HG02870 (cell line): ENCODE data around the gene BCO2.
A peak's percentile ranks its signal among the peaks of the same experiment; 100 is the strongest.

Experiments used
- ATAC-seq: cut with Tn5 transposase; IDR thresholded peaks from one replicate; pipeline ENCODE4 v1.9.1; 2021; ENCODE audit warnings: mild to moderate bottlenecking, moderate library complexity; ENCODE audit not compliant: unreplicated experiment

Gene BCO2

GRCh38 chr11:112212710-112213109 is 37.4 kb downstream of the BCO2 start:
- no peak for ATAC-seq

- no peak for ATAC-seq
These were observed 38.4 kb downstream of the BCO2 start for GRCh38 chr11:112213753-112214152.

- no peak for ATAC-seq
These were observed 40.3 kb downstream of the BCO2 start for GRCh38 chr11:112215621-112216020.

GRCh38 chr11:112216561-112217105 is 41.3 kb downstream of the BCO2 start:
- ATAC-seq = no peak

GRCh38 chr11:112219476-112220232 is 44.3 kb downstream of the BCO2 start:
- ATAC-seq = peak; percentile 91

GRCh38 chr11:112221274-112221835 is 46.0 kb downstream of the BCO2 start:
- no peak for ATAC-seq

- no peak for ATAC-seq
These were observed 47.0 kb downstream of the BCO2 start for GRCh38 chr11:112222303-112222702.

GRCh38 chr11:112223121-112223520 is 47.8 kb downstream of the BCO2 start:
- ATAC-seq = no peak

GRCh38 chr11:112223754-112224532 is 48.6 kb downstream of the BCO2 start:
- ATAC-seq = no peak

- ATAC-seq = no peak
These were observed 50.4 kb downstream of the BCO2 start for GRCh38 chr11:112225753-112226061.

- peak; percentile 94 for ATAC-seq
These were observed 50.9 kb downstream of the BCO2 start, which contains the start of gene PTS for GRCh38 chr11:112226062-112226830. Gene PTS (plus strand): TSS chr11:112226428. CDS start chr11:112226444, 16 bp downstream.

GRCh38 chr11:112226831-112227401 is 51.6 kb downstream of the BCO2 start:
- ATAC-seq = peak; percentile 54

- no peak for ATAC-seq
These were observed 52.2 kb downstream of the BCO2 start for GRCh38 chr11:112227471-112227870.

GRCh38 chr11:112228706-112229105 is 53.4 kb downstream of the BCO2 start:
- ATAC-seq = no peak

- no peak for ATAC-seq
These were observed 53.8 kb downstream of the BCO2 start for GRCh38 chr11:112229159-112229558.

GRCh38 chr11:112229746-112230433 is 54.6 kb downstream of the BCO2 start:
- ATAC-seq = no peak

- no peak for ATAC-seq
These were observed 56.6 kb downstream of the BCO2 start for GRCh38 chr11:112231952-112232351.

- no peak for ATAC-seq
These were observed 60.6 kb downstream of the BCO2 start for GRCh38 chr11:112235750-112236390.

- no peak for ATAC-seq
These were observed 62.1 kb downstream of the BCO2 start for GRCh38 chr11:112237451-112237850.
